IPS-18c (cell line): ENCODE results near the gene HCFC1R1.

Experiments
- H3K4me3 ChIP-seq: 2 replicates; pipeline ENCODE4 v1.7.0; 2013; ENCODE audit warnings: low read depth, mild to moderate bottlenecking, low read length, moderate library complexity; ENCODE audit not compliant: insufficient read depth
- H3K9me3 ChIP-seq: one replicate; pipeline ENCODE4 v1.6.1; 2013; ENCODE audit warnings: mild to moderate bottlenecking, low read length, moderate library complexity; ENCODE audit not compliant: control insufficient read depth, insufficient read depth

HCFC1R1 gene

DNA sequence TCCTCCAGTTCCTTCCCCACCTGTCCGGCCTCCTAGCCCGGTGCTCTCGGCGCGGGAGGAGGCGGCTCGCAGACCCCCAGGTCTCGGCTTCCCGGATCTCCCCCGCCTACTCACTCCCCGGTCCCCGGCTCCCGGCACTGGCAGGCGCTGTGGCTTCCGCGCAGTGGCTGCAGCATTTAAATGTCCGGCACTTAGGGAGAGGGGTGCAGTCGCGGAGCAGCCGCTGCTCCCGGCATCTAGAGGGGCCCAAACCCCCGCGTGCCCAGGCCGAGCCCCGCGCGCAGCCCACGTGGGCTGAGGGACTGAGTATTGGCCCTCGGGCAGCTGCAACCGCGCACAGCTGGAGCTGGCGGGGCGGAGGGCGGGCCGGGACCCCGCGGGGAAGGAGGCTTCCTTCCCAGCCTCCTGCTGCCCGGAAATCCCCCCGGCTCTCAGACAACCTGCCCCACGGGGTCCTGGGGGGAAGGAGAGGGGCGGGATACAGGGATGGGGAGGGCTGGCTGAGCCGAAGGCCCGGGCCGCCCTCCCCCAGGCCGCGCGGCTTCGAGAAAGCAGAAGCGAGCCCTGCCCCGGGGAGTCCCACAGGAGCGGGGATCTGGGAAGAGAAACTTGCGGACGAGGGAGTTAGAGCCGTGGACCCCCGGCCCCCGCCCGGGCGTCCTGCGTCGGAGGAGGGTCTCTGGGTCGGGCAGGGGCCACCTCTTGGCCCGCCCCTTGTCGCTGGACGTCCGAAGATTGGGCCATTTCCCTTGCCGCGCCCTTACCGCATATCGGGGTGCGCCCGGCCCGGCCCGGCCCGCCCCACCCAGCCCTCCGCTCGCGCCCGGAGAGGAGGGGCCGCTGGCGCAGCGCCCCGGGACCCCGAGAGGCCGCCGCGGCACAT is 22.3 kb upstream of the HCFC1R1 start, which contains the start of gene MMP25:
Gene MMP25, plus strand, starts transcription at position 804 of the 883 bp plus-strand sequence. CDS start 357 bp downstream, outside the sequence.
- H3K4me3 ChIP-seq = peak within 1 kb of the TSS; percentile 71
- no peaks in the 10 kb centered on the region for H3K9me3 ChIP-seq

- H3K4me3 ChIP-seq = no peak overlapping the region
- no peaks in the 10 kb centered on the region for H3K9me3 ChIP-seq
Observed at GRCh38 chr16:3044708-3045107, 21.0 kb upstream of the HCFC1R1 start.

GRCh38 chr16:3042376-3042775 is 18.6 kb upstream of the HCFC1R1 start:
- Histone ChIP-seq H3K4me3 (no peak overlapping the region), H3K9me3 (no peaks in the 10 kb centered on the region)

DNA sequence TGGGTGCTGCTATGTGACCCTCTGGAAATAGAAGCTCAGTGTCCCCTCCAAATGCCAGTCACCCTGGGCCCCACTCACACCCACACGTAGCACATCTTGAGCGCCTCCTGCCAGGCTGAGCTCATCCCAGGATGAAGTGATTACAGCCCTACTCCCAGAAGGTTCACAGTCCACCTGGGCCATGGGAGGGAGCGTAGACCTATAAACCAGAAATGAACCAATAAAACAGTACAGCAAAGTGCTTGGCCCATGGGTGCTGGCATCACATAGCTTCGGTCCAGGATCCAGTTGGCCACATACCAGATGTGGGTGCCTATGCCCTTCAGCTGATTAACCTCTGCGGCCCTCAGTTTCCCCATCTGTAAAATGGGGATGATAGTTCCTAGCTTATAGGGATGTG is 15.2 kb upstream of the HCFC1R1 start:
- H3K9me3 ChIP-seq = no peaks in the 10 kb centered on the region
- H3K4me3 ChIP-seq = no peak overlapping the region

GRCh38 chr16:3038256-3038655 is 14.5 kb upstream of the HCFC1R1 start:
- no peaks in the 10 kb centered on the region for H3K9me3 ChIP-seq
- H3K4me3 ChIP-seq = no peak overlapping the region

- peak within 1 kb of the TSS; percentile 59; the same call in 1 of the 2 replicates for H3K4me3 ChIP-seq
Observed at GRCh38 chr16:3036726-3037315, 13.1 kb upstream of the HCFC1R1 start, which contains the start of gene BICDL2. BICDL2 (minus strand) TSS chr16:3036944; CDS start chr16:3035496, 1,448 bp downstream.

DNA sequence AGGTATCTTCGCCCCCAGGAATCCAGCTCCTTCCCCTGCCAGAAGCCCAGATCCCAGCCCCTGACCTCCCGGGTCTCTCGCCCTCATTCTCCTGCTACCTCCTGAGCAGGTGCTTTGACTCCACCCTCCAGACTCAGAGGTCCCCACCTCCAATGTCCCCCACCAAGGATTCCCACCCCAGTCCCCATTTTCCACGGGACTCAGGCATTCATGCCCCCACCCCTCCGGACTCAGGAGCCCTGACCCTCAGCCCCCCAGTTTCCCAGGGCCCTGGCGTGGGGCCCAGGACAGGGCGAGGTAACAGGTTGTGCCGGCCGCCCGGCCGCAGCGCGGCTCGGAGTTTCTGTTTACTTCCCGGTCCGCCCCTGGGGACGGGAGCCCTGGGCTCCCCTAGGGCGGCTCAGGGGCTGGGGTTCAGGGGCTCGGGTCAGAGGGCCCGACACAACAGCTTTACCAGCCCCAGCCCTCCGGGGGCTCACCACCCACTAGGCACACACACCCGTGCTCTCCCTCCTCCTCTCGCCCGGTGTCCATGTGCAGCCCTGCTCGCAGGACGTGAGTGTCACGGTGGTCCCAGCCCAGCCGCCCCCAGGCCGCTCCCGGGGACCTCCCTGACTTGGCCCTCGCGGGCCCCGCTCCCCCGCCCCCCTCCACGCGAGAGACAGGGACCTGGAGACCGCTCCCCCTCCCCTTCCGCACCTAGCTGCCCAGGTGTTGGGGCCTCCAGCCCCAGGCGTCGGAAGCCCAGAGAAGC is 12.4 kb upstream of the HCFC1R1 start:
- H3K9me3 ChIP-seq = no peaks in the 10 kb centered on the region
- peak overlapping the region; percentile 59; the same call in 1 of the 2 replicates for H3K4me3 ChIP-seq

More at GRCh38 chr16:3036726-3037315, 13.1 kb upstream of the HCFC1R1 start, which contains the start of gene BICDL2:
- no peaks in the 10 kb centered on the region for H3K9me3 ChIP-seq

GRCh38 chr16:3035289-3035971 is 11.7 kb upstream of the HCFC1R1 start:
- no peaks in the 10 kb centered on the region for H3K9me3 ChIP-seq
- no peak overlapping the region; the same call in 1 of the 2 replicates for H3K4me3 ChIP-seq

DNA sequence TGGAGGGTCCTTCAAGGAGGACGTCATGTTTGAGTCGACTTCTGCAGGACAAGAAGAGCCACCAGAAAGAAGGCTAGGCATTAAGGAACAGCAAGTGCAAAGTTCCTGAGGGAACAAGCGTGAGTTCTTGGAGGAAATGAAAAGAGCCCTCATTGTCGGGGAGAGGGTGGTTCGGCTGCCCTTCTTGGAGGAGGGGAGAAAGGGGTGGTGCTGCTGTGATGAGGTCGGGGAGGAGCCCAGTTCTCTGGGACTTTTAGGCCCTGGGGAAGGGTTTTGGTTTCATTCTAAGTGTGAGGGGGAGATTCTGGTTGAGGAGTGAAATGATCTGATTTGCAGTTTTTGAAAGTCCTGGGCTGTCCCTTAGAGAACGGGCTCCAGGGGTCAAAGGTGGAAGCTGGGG is 8.9 kb upstream of the HCFC1R1 start:
- peaks cover 2% of the 10 kb centered on the region for H3K9me3 ChIP-seq
- no peak overlapping the region for H3K4me3 ChIP-seq

- H3K4me3 ChIP-seq = peak overlapping the region; percentile 9; the same call in 1 of the 2 replicates
- H3K9me3 ChIP-seq = peaks cover 2% of the 10 kb centered on the region
Observed at GRCh38 chr16:3030222-3031212, 6.8 kb upstream of the HCFC1R1 start.

DNA sequence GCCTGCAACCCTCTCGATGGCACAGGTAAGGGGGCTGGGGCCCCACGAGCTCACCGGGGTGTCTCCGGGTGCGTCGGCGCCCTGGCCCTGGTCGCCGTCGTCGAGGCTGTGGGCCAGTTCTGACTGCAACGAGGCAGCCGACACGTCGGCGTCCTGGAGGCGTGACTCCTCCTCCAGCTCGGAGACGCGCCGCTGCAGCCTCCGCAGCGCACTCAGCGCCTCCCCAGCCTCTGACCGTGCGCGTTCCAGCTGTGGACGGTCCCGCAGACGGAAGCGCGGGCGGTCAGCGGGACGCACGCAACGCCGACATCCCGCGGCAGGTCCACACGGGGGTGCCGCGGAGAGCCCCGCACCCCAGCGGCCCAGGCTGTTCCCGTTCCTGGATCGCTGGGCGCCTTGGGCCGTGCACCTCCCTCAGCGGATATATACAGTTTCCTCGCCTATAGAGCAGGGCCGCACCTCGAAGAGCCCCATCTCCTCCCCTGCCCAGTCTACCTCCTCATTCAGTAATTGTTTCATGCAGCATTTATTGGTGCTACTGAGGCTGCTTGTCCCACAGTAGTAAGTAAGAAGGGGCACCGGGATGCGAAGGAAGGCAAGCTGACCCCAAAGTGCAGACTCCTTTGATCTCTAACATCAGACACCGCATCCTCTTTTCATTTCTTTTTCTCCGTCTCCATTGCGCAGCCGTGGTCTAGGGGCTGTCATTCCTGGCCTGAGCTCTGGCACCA is 5.9 kb upstream of the HCFC1R1 start:
- Histone ChIP-seq H3K4me3 (no peak overlapping the region), H3K9me3 (peaks cover 2% of the 10 kb centered on the region)

DNA sequence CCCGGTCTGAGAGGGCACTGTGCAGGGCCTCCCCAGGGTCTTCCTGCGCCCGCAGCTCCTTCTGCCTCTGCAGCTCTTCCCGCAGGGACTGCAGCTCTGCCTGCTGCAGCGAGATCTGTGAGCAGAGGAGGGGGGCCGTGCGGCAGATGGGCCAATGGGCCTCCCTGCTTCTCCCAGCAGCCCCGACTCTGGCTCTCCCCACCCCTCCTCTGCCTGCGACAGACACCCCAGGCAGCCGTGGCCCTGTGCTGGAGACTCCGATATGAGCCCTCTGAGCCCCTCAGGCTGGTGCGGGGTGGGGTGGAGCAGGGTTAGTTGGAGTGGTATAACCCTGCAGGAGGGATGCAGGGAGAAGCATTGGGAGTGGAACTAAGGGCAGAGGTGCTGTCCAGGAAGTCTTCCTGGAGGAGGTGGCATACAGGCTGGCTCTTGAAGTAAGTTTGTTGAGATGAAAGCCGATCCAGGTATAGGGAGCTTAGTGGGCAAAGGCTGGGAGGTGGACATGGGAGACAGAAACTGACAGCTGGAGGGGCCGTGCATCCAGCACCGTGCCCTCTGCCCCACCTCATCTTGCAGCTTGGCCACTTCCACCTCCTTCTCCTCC is 5.1 kb upstream of the HCFC1R1 start:
- Histone ChIP-seq H3K9me3 (peaks cover 2% of the 10 kb centered on the region), H3K4me3 (no peak overlapping the region)

GRCh38 chr16:3027983-3028715 is 4.4 kb upstream of the HCFC1R1 start:
- H3K9me3 ChIP-seq = peaks cover 2% of the 10 kb centered on the region
- H3K4me3 ChIP-seq = no peak overlapping the region

DNA sequence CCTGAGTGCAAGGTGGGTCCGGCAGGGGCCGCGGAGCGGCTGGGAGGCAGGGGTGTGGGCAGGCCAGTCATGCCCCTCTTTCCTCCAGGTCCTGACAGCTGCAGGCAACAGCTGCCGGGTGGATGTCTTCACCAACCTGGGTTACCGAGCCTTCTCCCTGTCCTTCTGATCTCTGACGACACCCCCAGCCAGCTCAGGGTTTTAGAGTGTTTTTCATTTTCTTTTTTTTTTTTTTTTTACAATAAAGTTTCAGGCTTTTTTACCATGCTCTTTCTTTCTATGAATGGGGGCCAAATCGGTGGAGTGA is 3.7 kb upstream of the HCFC1R1 start:
- H3K4me3 ChIP-seq = no peak overlapping the region
- H3K9me3 ChIP-seq = peaks cover 2% of the 10 kb centered on the region
